Liver (tissue), 3 donors: ENCODE measurements around the gene PMS1.

Experiments used
- ATF3 ChIP-seq: IDR thresholded peaks from 2 replicates; pipeline ENCODE4 v1.6.1; 2016; ENCODE audit warnings: antibody characterized with exemption
- FOXA1 ChIP-seq: IDR thresholded peaks from 2 replicates; pipeline ENCODE4 v1.6.1; 2016; ENCODE audit warnings: antibody characterized with exemption
- GABPA ChIP-seq, 2 donors: IDR thresholded peaks in 1 of 2; conservative IDR thresholded peaks in 1 of 2; 2 replicates each; pipeline ENCODE4 v1.6.1; 2016; ENCODE audit warnings: antibody characterized with exemption in 2 of 2, mild to moderate bottlenecking in 1 of 2, moderate library complexity in 1 of 2
- JUND ChIP-seq, 2 donors: IDR thresholded peaks; 2 replicates each; pipeline ENCODE4 v1.6.1; 2016; ENCODE audit warnings: antibody characterized with exemption in 2 of 2
- MAX ChIP-seq: IDR thresholded peaks from 2 replicates; pipeline ENCODE4 v1.6.1; 2016; ENCODE audit warnings: antibody characterized with exemption
- RAD21 ChIP-seq, 2 donors: IDR thresholded peaks; 2 replicates each; pipeline ENCODE4 v1.6.1; 2016; ENCODE audit warnings: antibody characterized with exemption in 2 of 2, mild to moderate bottlenecking in 2 of 2
- RXRA ChIP-seq, 2 donors: IDR thresholded peaks; 2 replicates each; pipeline ENCODE4 v1.6.1; 2017 to 2018; ENCODE audit warnings: antibody characterized with exemption in 2 of 2, mild to moderate bottlenecking in 1 of 2
- SP1 ChIP-seq: IDR thresholded peaks from 2 replicates; pipeline ENCODE4 v1.6.1; 2018; ENCODE audit warnings: antibody characterized with exemption, mild to moderate bottlenecking
- TAF1 ChIP-seq: conservative IDR thresholded peaks from 2 replicates; pipeline ENCODE4 v1.6.1; 2016; ENCODE audit warnings: antibody characterized with exemption, mild to moderate bottlenecking
- YY1 ChIP-seq: IDR thresholded peaks from 2 replicates; pipeline ENCODE4 v1.6.1; 2016; ENCODE audit warnings: antibody characterized with exemption, mild to moderate bottlenecking
- TF ChIP-seq, protein P1 (sequence below): fragments of 150-350 bp; IDR thresholded peaks from 2 replicates; pipeline ENCODE4 v1.5.1; 2017; ENCODE audit warnings: improper control_type of control experiment, low read depth, low read length; ENCODE audit not compliant: missing input control
- TF ChIP-seq, protein P2 (sequence below): IDR thresholded peaks from 2 replicates; pipeline ENCODE4 v1.6.1; 2016; ENCODE audit warnings: antibody characterized with exemption, mild to moderate bottlenecking
- TF ChIP-seq, protein P3 (sequence below): IDR thresholded peaks from 2 replicates; pipeline ENCODE4 v1.6.1; 2016; ENCODE audit warnings: antibody characterized with exemption
- donor health status: healthy.
- donor health status: healthy.

GRCh38 chr2:189848276-189848675, 64.0 kb downstream of the PMS1 start:
- TF ChIP-seq FOXA1 = no peak
- TF ChIP-seq, protein P1, sequence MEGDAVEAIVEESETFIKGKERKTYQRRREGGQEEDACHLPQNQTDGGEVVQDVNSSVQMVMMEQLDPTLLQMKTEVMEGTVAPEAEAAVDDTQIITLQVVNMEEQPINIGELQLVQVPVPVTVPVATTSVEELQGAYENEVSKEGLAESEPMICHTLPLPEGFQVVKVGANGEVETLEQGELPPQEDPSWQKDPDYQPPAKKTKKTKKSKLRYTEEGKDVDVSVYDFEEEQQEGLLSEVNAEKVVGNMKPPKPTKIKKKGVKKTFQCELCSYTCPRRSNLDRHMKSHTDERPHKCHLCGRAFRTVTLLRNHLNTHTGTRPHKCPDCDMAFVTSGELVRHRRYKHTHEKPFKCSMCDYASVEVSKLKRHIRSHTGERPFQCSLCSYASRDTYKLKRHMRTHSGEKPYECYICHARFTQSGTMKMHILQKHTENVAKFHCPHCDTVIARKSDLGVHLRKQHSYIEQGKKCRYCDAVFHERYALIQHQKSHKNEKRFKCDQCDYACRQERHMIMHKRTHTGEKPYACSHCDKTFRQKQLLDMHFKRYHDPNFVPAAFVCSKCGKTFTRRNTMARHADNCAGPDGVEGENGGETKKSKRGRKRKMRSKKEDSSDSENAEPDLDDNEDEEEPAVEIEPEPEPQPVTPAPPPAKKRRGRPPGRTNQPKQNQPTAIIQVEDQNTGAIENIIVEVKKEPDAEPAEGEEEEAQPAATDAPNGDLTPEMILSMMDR = no peak
- TF ChIP-seq, protein P2, sequence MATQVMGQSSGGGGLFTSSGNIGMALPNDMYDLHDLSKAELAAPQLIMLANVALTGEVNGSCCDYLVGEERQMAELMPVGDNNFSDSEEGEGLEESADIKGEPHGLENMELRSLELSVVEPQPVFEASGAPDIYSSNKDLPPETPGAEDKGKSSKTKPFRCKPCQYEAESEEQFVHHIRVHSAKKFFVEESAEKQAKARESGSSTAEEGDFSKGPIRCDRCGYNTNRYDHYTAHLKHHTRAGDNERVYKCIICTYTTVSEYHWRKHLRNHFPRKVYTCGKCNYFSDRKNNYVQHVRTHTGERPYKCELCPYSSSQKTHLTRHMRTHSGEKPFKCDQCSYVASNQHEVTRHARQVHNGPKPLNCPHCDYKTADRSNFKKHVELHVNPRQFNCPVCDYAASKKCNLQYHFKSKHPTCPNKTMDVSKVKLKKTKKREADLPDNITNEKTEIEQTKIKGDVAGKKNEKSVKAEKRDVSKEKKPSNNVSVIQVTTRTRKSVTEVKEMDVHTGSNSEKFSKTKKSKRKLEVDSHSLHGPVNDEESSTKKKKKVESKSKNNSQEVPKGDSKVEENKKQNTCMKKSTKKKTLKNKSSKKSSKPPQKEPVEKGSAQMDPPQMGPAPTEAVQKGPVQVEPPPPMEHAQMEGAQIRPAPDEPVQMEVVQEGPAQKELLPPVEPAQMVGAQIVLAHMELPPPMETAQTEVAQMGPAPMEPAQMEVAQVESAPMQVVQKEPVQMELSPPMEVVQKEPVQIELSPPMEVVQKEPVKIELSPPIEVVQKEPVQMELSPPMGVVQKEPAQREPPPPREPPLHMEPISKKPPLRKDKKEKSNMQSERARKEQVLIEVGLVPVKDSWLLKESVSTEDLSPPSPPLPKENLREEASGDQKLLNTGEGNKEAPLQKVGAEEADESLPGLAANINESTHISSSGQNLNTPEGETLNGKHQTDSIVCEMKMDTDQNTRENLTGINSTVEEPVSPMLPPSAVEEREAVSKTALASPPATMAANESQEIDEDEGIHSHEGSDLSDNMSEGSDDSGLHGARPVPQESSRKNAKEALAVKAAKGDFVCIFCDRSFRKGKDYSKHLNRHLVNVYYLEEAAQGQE = no peak
- TF ChIP-seq MAX = no peak
- TF ChIP-seq TAF1 = no peak
- TF ChIP-seq RAD21 (IDR thresholded peaks at IDR 0.05) = no peak
- TF ChIP-seq JUND (IDR thresholded peaks at IDR 0.05) = no peak
- TF ChIP-seq SP1 = no peak
- TF ChIP-seq RXRA (IDR thresholded peaks at IDR 0.05) = no peak
- TF ChIP-seq ATF3 = no peak
- no peak for TF ChIP-seq GABPA (IDR thresholded peaks at IDR 0.05 in 1 of 2, conservative IDR thresholded peaks at IDR 0.05 in 1 of 2)
- no peak for TF ChIP-seq YY1
- TF ChIP-seq, protein P3, sequence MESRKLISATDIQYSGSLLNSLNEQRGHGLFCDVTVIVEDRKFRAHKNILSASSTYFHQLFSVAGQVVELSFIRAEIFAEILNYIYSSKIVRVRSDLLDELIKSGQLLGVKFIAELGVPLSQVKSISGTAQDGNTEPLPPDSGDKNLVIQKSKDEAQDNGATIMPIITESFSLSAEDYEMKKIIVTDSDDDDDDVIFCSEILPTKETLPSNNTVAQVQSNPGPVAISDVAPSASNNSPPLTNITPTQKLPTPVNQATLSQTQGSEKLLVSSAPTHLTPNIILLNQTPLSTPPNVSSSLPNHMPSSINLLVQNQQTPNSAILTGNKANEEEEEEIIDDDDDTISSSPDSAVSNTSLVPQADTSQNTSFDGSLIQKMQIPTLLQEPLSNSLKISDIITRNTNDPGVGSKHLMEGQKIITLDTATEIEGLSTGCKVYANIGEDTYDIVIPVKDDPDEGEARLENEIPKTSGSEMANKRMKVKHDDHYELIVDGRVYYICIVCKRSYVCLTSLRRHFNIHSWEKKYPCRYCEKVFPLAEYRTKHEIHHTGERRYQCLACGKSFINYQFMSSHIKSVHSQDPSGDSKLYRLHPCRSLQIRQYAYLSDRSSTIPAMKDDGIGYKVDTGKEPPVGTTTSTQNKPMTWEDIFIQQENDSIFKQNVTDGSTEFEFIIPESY = no peak
